Stimulated activated CD4-positive, alpha-beta T cell treated with anti-CD3 and anti-CD28 coated beads, Interleukin-2, amount 100 ng/mL, for 4 hours (primary cell): Measurements from ENCODE around the gene NOS3.
A peak's percentile ranks its signal among the peaks of the same experiment; 100 is the strongest.

Experiments
- DNase-seq: peaks from one replicate; pipeline ENCODE4 v3.0.0-alpha.2; 2020; ENCODE audit warnings: low read depth

Gene NOS3

DNA sequence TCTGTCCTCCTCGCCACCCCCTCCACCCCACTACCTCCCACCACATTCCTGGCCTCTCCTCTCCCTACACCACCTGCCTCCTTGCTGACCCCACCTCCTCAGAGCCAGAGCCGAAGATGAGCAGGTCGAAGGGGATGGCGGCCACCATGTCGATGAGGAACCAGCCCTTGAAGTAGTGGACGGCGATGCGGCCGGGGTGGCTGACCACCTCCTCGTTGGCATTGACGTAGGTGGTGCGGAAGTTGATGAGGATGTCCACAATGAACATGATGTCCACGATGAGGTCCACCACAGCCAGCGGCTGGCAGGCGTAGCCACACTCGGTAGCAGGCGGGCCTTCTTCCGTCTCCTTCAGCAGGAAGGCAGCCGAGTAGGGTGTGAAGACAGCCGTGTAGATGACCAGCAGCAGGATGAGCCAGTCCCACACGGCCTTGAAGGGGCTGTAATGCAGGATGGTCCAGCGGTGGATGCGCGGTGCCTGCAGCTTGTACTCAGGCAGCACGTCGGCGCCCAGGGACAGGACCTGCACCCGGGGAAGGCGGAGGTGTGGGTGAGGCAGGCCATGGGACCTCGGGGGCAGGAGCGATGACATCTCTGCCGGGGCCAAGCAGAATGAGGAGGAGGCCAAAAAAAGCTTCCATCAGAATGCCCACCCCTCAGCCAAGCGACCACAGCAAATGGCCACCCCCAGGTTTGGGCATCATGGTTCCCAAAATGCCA lies 38.3 kb upstream of the NOS3 start:
- no peak for DNase-seq

DNA sequence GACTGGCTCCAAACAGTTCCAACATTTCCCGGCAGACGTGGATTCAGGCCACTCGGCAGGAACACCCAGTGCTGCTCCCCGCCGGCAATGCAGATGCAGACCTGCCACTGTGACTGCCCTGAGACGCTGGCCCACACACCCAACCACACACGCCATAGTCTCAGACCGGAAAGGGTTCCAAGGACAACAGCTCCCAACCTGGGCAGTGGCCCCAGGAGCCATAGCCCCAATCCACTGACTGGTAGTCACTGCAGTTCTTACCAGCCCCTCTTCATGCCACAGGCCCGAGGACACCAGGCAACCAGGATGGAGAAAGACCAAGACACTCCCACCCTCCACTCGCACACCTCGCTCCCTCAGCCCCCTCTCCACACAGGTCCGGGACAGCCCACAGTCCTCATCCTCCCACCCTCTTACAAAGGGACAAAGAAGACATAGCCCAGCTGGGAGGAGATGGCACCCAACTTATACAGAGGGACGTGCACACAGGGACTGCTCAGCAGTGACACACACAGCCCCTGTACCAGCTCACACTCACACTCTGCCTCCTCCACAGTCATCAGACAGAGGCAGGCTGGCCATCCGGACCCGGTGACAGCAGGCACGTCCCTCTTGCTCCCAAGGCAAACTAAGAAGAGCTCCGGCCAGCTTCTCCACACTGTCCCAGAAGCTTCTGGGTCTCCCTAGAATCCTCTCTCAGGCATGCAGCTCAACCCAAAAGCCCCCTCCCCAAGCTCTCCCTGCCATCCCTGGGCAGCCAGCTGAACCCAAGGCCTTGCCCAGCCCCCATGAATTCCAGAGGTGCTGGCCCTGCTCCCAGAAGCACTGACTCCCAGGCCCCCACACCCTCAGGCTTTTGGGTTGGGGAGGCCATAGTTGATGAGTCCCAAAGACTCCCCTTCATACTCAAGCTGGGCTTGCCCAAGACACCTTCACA lies 37.5 kb upstream of the NOS3 start:
- DNase-seq: no peak

DNA sequence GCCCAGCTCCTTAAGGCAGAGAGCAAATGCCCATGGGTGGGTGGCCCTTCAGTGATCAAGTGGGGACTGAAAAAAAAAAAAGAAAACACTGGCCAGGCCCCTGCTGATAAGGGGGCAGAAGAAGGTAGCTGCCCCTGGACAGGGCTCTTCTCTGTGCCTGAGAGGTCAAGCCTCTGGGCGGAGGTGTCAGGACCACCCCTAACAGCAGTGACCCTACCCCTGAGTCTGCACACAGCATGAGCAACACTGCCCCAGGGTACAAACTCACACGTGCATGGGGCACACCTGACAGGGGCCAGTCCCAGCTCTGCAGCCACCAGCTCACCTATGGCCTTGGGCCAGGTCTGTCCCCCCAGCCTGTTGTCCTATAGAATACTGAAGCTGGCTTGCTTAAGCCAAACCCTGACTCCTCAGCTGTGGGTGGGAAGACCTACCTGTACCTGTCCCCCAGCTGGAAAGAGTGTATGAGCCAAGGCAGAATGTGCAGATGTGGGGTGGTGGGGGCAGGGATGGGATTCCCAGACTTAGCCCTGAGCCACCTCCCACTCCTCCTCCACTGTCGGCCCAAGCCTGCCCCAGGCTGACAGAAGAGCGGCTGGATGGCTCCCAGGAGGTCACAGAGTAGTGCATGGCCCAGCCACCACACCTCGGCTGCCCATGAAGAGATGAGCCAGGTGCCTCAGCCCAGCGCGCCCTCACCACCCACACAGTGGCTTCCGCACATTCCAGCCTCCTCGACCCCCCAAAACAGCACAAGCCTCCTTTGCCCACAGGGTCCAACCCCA lies 36.4 kb upstream of the NOS3 start:
- no peak for DNase-seq

DNA sequence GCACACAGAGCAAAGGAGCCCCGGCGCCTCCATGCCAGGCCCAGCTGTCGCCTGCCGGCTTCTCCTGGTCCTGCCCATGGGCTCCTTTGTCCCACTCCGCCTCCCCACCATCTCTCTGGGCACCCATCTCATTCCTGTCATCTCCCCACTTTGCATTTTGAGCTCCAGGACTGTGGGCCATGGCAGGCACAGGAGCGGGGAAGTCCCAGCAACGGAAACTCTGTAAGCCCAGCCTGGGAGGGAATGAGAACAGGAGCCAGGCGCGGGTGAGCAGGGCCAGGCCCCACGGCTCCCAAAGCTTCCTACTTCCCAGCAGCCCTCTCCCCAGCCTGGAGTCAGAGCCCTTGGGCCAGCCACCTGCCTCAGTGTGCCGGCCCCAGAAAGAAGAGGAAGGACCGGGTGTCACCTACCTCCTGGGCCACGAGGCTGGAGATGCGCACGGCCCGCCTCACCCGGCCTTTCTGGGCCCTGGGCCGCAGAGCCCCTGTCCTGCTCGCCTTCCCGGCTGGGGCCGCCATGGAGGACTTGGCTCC lies 35.8 kb upstream of the NOS3 start:
- DNase-seq: no peak

DNA sequence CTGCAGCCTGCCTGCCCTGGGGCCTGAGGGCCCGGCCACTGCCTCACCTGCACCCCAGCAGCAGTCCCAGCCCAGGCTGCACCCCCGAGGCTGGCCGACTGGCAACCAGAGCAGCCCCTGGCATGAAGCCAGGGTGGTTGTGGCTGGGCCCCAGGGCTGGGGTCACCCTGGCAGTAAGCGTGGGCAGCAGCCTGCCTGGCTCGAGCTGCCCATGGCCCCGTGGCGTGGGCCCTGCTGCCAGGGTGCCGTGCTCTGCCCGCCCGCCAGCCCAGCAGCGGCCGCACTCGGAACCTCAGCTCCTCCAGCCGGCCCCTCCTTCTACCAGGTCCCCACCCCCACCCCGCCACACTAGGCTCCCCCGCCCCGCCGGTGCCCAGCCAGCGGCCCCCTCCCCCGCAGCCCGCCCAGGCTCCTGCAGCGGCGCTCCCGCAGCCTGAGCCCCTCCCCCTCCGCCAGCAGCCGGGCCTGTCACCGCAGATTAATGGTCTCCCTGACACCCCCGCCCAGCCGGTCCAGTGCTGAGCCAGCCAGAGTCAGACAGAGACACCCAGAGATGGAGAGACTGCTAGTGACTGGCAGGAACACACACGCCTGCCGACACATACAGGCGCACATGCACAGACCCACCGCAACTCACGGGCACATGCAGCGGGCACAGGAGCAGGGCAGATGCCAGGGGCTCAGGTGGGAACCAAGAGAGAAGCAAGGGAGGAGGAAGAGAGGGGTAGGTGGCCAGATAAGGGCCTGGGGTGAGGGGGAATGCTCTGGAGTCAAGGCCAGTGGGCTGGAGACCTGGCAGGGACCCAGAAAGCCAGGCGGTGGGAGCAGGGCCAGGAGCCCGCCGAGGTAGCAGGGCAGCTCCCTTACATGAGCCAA lies 35.1 kb upstream of the NOS3 start:
- DNase-seq: no peak

DNA sequence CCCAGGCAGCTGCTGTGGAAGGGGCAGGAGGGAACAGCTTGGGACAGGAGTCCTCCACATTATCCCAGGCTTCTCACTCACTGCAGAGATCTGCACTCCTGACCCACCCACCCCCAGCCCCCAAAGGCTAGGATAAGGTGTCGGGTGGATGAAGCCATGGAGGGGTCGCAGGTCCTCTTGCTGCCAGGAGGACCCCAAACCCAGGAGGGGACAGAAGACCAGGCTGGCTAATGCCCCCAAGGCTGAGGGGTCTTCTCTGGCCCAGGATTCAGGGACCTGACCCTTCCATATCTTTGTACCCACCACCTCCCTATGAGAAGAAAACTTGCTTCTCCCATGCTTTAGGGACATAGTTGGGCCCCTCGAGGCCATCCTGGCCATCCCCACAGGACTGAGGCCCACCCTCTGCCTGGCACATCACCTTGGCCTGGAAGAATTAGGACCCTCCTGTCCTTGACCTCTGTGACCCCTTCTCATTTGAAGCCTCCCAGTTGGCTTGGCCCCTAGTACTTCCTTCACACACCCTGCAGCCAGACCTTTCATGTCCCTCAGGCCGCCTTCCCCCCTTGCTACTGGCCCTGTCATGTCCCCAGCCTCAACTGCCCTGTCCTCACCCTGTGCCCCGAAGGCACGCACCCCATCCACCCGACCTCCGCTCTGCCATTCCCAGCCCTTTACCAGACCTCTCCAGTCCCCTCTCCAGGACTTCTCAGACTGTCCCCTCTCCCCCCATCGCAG lies 34.3 kb upstream of the NOS3 start:
- DNase-seq: no peak

DNA sequence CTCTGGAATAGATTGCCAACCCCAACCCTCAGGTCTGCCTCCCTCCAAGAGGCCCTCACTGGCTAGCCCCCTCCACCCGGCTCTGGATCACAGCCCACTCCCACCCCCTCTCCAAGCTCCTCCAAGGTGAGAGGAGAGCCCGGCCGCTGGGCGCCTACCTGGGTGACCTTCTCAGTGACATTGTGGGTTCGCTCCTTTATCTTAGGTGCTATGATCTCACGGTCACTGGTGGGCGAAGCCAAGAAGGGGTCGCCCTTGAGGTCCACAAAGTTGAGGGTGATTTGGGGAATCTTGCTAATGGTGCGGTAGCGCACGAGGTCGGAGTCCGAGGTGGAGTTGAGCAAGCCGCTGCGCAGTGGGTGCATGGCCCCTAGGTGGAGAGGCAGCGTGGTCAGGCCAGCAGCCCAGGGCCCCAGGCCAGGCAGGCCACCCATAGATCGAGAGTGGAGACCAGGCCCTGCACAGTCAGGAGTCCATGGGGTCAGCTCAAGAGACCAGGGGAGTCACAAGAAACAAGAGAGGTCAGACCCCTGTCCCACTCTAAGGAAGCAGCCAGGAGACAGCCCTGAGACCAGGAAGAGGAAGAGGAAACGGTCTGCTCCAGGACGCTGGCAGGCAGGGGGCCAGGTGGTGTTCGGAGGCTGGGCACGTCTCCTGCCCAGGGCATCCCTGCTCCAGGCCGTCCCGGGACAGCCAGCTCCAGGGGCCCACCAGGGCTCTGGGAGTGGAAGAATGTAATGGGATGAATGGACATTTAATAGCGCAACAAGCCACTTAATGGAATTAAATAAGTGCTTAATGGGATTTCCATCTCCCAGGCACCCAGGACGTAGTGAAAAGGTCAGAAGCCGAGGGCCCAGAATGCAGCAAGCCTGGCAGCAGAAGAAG lies 33.4 kb upstream of the NOS3 start:
- DNase-seq: no peak

DNA sequence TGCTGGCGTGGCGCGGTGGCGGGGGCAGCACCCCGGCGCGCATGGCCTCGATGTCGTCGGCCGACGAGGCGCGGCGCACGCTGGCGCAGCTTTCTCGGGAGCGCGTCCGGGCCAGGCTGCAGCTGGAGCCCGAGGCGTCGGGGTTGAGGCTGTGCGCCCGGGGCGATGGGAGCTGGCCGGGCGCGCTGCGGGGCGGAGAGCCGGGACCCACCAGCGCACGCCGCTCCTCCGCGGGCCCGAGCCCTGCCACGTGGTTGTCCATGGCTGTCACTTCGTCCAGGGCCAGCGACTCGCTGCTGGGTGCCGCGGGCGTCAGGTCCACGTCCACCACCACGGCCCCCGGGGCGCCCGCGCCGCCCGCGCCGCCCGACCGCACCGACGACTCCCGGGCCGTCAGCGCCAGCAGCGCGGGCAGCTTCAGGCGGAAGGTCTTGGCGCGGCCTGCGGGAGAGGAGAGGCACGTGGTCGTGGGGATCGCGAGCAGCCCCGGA lies 32.7 kb upstream of the NOS3 start:
- DNase-seq: no peak

DNA sequence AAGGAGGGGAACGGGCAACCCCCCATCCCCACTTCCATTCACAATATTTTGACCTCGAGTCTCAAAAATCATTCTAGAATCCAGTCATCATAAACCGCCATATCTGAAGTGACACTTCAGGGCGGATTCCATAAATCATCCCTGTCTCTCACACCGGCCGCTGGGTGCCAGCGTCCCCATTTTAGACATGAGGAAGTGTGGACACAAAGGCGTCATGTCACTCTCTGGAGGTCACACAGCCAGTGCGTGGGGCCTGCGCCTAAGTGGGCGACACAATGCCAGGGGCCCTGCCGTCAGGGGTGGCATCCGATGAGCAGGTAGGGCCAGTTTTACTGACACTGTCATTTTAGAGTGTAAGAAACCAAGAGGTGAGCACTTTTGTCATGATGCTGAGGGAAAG lies 32.2 kb upstream of the NOS3 start:
- DNase-seq: no peak

DNA sequence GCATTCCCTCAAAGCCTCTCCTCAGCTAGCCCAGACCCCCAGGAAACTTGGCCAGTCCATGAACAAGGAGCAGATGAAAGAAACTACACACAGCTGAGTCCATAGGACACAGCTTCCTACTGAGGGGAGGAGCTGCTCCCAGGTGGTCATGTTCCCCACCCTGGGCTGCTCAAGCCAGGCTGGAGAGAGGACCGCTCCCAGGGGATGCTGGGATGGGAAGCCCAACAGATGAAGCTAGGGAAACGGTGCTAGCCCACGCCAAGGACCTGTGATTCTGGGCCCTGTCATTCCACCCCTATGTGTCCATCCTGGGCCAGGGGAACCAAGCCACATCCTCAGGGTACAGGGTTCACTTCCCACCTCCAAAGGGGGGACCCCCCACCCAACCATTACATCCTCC lies 31.7 kb upstream of the NOS3 start:
- no peak for DNase-seq

DNA sequence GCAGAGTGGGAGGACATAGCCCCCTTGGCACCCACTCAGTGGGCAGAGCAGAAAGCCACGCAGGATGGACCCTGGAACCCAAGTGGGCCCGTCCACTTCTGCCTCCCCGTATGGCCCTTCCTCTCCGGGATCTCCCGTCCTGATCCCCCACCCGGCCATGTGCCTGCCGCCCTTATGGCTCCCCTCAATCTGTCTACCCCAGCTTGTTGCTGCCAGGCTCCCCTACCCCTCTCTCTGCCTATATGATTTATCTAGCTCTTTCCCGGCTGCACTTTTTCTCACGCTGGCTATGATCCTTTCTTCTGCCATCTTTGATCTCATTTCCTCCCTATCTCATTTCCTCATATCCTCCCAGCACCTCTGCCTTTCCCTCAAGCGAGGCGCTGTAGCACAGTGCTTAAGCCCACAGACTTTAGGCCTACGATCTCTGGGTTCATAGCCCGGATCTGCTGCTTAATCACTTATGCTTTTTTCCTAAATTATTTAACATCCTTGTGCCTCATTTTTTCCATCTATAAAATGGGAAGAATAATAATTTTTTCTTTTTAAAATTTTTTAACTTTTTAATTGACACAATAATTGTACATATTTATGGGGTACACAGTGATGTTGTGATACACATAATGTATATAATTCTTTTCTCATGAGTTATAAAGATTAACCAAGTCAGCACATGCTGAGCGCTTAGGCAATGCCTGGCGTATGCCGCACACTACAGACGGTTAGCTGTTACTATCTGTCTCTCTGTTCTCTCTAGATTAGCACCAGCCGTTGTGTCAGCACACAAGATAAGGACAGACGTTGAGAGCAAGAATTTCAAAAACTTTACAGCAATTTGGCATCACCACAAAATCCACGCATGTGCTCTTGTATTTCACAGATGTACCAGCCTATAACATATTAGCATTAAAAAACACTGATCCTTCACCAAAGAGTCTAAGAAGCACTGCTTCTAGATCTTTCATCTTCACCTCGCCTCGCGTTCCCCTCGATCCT lies 30.8 kb upstream of the NOS3 start:
- no peak for DNase-seq

DNA sequence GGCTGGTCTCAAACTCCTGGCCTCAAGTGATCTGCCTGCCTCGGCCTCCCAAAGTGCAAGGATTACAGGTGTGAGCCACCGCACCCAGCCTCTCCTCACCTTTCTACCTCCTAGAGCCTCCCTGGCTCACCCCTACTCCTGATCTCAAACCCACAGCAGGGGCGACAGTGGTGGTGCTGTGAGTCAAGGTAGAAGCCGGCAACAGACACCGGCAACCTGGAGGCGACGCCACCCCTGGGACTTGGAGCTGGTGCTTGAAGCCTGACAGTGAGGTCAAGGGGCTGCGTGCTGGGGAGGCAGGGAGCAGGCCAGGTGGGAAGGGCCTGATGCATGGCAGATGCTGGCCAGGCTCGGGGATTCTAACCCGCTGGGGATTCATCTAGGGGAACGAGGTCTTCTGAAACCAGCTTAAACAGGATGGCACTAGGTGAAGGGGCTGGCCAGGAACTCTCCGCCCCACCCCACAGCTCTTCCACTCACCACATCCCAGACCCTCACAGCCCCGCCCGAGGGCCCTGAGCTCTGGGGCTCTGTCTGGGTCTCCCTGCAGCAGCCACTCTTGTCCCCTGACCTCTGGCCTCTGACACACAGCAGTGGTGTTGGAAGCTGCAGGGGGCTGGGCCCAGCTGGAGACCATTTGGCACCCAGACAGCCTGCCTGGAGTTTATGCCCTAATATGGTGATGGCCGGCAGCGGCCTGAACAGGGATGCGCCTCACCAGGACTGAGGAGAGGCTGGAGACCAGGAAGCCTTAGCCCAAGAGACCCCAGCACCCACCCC lies 29.1 kb upstream of the NOS3 start:
- no peak for DNase-seq

DNA sequence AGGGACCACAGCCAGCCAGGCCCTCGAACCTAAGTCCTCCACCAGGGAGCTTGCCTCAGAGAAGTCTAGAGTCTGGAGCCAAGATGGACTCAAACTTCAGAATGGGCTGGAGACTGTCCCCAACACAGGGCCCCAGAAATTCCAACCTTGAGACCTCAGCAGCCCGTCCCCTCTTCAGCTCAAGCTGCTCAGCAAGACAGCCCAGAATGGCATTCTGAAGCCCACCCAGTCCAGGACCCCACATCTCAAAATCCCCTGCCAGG lies 28.6 kb upstream of the NOS3 start:
- DNase-seq: no peak

DNA sequence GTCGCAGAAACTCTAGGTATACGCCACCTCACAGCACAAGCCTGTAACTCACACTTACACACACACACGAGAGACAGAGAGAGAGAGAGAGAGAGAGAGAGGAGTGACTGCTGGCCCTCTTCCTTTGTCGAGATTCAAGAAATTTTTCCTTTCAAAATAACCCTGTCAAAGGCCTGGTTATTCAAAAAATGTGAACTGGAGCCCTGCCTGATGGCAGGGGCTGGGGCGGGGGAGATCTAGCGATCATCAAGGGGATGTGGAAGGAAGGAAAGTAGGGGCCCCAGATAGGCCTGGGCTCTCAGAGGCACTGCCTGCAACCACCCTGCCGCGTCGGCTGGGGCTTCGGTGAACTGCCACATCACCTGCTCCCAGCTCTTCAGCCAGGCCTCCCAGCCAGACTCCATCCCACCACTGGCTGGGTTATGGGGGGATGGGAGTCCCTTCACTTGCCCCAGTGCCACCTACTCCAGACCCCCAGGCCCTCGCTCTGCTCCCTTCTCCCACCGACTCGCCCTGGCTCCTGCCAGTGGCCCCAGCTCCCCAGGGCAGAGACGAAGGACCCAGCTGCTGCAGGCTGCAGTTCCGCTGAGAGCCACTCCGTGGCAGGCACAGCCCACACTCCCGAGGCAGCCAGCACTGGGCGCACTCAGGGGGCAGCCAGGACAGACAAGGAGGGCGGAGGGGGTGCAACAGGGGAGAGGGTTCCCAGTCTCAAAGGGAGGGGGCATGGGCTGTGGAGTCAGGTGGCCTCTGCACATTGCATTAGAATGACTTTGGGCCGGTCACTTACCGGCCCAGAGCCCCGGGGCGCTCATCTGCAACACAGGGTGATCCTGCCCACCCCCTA lies 28.0 kb upstream of the NOS3 start:
- DNase-seq: peak; percentile 40

DNA sequence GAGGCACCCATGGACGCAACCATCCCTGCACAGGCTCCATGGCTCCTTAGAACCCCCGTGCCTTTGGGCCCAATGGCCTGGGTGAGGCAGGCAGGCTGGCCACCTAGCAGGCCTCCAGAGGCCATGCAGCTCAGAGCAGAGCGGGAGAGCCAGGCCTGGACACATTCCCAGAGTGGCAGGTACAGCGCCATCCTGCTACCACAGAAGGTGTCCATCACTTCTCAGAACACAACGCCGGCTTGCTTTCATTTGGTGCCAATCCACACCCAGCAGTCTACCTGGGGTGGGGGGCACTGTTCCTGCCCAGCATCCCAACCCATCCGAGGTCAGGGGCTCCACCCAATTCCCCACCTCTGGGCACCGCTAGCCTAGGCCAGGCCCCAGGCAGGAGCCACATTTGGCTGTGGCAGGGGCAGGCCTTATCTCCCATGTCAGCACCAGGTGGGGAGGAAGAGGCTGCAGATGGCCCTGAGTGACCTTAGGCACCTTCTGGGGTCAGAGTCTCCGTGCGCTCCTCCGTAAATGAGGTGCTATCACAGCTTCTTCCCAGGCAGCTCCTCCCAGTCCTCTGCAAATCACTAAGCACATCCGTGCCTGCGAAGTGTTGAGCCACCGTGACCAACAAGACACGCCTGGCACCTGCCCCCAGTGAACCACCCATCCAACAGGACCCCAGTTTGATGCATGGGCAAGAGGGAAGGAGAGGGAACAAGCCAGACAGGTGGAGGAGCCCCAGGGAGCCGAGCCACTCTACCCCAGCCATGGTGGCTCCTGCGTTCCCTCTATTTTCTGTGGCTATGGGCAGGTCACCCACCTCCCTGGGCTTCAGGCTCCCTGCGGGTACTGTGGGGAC lies 26.9 kb upstream of the NOS3 start:
- no peak for DNase-seq

DNA sequence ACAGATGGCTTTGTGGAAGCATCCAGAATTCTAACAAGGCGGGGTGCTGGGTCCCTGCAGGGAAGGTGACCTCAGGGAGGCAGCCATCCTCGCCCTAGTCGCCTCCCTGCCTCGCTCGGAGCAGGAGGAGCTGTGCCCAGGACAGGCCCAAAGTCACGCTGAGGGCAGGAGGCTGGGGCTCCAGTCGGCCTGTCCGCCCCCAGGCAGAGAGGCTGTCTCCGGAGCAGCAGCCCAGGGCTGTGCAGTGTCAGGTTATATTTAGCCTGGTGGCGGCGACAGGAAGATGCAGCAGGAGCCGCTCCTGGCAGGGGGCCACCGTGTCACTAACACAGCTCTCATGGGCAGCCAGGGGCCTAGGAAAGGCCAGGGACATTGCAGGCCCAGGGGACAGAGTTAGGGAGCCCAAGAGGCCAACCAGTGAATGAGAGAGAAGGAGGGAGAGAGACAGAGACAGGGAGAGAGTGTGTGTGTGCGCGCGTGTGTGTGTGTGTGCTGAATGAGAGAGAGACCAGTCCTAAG lies 26.2 kb upstream of the NOS3 start:
- no peak for DNase-seq
